Measurements from ENCODE around the gene FAM174B.

- no peak for TF ChIP-seq CTCF (IDR thresholded peaks at IDR 0.05)
- TF ChIP-seq EZH2 (IDR thresholded peaks at IDR 0.05; ENCODE audit: borderline replicate concordance, insufficient read depth, low read depth, low read length, poor library complexity, severe bottlenecking) = no peak
Observed at GRCh38 chr15:92676561-92676960, 21.0 kb upstream of the FAM174B start.
